ENCODE results near the gene AJUBA.
A peak's percentile ranks its signal among the peaks of the same experiment; 100 is the strongest.
"Not testable (repeated sequence)": the region's sequence is repeated elsewhere in the genome, so short reads cannot be mapped to it uniquely, and the experiment has no call there.

AJUBA gene

GRCh38 chr14:22955702-22956569, 26.4 kb downstream of the AJUBA start:
- POLR2A ChIA-PET (ENCODE audit: low non-redundant PET), result interaction anchor here (0.5 to 1.1 kb wide), 2 partner anchors 26 to 46 kb away, joined by 5 to 10 read pairs; no protein-coding TSS in a partner anchor
- no peak for TF ChIP-seq CTCF (conservative IDR thresholded peaks at IDR 0.05; ENCODE audit: low read depth)
- CTCF ChIA-PET, result interaction anchor here (0.6 to 1.3 kb wide), 5 partner anchors 29 to 113 kb away, joined by 3 to 4 read pairs (median 3); no protein-coding TSS in a partner anchor
- DNase-seq (ENCODE audit: low spot score), result no peak
- H3K27ac ChIP-seq, result peak overlapping the region; percentile 98

- POLR2A ChIA-PET (ENCODE audit: low non-redundant PET), result no interaction called here
- CTCF ChIA-PET, result no interaction called here
- TF ChIP-seq CTCF (conservative IDR thresholded peaks at IDR 0.05; ENCODE audit: low read depth), result no peak
- no peak overlapping the region for H3K27ac ChIP-seq
- no peak for DNase-seq (ENCODE audit: low spot score)
Observed at GRCh38 chr14:22952418-22952817, 29.9 kb downstream of the AJUBA start.

GRCh38 chr14:22951795-22952194, 30.6 kb downstream of the AJUBA start:
- POLR2A ChIA-PET (ENCODE audit: low non-redundant PET); DNase-seq (ENCODE audit: low spot score): not testable (repeated sequence)
- peak overlapping the region; percentile 41 for H3K27ac ChIP-seq
- CTCF ChIA-PET, result interaction anchor here (0.6 kb wide), 1 partner anchor 44 kb away, joined by 3 read pairs; no protein-coding TSS in a partner anchor

- ChIA-PET POLR2A (ENCODE audit: low non-redundant PET) (interaction anchor here (0.5 to 0.7 kb wide), 2 partner anchors 15 to 31 kb away, joined by 3 to 5 read pairs; no protein-coding TSS in a partner anchor), CTCF (interaction anchor here (0.7 kb wide), 1 partner anchor 13 kb away, joined by 3 read pairs; no protein-coding TSS in a partner anchor)
- peak overlapping the region; percentile 31; the same call in 1 of the 2 replicates for H3K27ac ChIP-seq
- no peak for DNase-seq (ENCODE audit: low spot score)
- no peak for TF ChIP-seq CTCF (conservative IDR thresholded peaks at IDR 0.05; ENCODE audit: low read depth)
Observed at GRCh38 chr14:22945642-22946041, 36.7 kb downstream of the AJUBA start.

GRCh38 chr14:22939684-22940083, 42.7 kb downstream of the AJUBA start:
- CTCF ChIA-PET, result interaction anchor here (0.6 to 0.7 kb wide), 3 partner anchors 44 to 383 kb away, joined by 3 to 6 read pairs (median 4); no protein-coding TSS in a partner anchor
- no peak overlapping the region for H3K27ac ChIP-seq
- no peak for DNase-seq (ENCODE audit: low spot score)
- POLR2A ChIA-PET (ENCODE audit: low non-redundant PET), result no interaction called here
- TF ChIP-seq CTCF (conservative IDR thresholded peaks at IDR 0.05; ENCODE audit: low read depth), result no peak

GRCh38 chr14:22935156-22935555, 47.2 kb downstream of the AJUBA start:
- ChIA-PET CTCF (interaction anchor here (0.5 to 0.6 kb wide), 2 partner anchors 361 to 382 kb away, joined by 3 to 4 read pairs; no protein-coding TSS in a partner anchor), POLR2A (ENCODE audit: low non-redundant PET) (no interaction called here)
- no peak for DNase-seq (ENCODE audit: low spot score)
- H3K27ac ChIP-seq, result no peak overlapping the region
- TF ChIP-seq CTCF (conservative IDR thresholded peaks at IDR 0.05; ENCODE audit: low read depth), result no peak

GRCh38 chr14:22932146-22932545, 50.2 kb downstream of the AJUBA start:
- CTCF ChIA-PET, result interaction anchor here (0.6 kb wide), 1 partner anchor 1085 kb away, joined by 4 read pairs; no protein-coding TSS in a partner anchor

More at GRCh38 chr14:22932146-22932545, 50.2 kb downstream of the AJUBA start:
- no peak for TF ChIP-seq CTCF (conservative IDR thresholded peaks at IDR 0.05; ENCODE audit: low read depth)
- peak overlapping the region; percentile 82 for H3K27ac ChIP-seq
- no peak for DNase-seq (ENCODE audit: low spot score)
- POLR2A ChIA-PET (ENCODE audit: low non-redundant PET), result no interaction called here
